Breast epithelium (tissue), 3 donors: Measurements from ENCODE around the gene EPDR1.

ENCODE experiments used
- POLR2A ChIP-seq: fragments of 450-650 bp; IDR thresholded peaks from one replicate; pipeline ENCODE4 v1.6.1; 2016; ENCODE audit warnings: antibody characterized with exemption, mild to moderate bottlenecking, moderate library complexity
- TF ChIP-seq, protein P1 (sequence below), 3 donors: fragments of 450-650 bp; IDR thresholded peaks; one replicate each; pipeline ENCODE4 v1.5.1; 2016 to 2017; ENCODE audit warnings: antibody characterized with exemption in 3 of 3, mild to moderate bottlenecking in 3 of 3, moderate library complexity in 3 of 3

DNA sequence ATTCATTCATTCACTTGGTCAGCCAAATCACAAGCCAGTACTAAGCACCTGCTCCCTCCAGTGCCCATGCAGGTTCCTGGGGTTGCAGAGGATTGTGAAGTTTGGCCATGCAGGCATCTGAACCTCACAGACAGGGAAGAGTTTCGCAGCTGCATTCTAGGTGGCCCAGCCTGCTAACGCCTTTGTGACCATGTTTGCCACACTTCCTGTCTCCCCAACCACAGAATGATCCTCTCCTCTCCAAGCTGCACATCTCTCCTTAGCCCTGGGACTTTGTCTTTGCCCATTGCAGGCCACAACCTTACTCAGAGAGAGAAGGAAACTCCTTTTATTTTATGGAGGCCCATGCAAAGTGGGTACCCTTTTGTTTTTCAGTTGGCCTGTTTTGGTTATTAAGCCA, 31.8 kb downstream of the EPDR1 start:
- TF ChIP-seq, protein P1, sequence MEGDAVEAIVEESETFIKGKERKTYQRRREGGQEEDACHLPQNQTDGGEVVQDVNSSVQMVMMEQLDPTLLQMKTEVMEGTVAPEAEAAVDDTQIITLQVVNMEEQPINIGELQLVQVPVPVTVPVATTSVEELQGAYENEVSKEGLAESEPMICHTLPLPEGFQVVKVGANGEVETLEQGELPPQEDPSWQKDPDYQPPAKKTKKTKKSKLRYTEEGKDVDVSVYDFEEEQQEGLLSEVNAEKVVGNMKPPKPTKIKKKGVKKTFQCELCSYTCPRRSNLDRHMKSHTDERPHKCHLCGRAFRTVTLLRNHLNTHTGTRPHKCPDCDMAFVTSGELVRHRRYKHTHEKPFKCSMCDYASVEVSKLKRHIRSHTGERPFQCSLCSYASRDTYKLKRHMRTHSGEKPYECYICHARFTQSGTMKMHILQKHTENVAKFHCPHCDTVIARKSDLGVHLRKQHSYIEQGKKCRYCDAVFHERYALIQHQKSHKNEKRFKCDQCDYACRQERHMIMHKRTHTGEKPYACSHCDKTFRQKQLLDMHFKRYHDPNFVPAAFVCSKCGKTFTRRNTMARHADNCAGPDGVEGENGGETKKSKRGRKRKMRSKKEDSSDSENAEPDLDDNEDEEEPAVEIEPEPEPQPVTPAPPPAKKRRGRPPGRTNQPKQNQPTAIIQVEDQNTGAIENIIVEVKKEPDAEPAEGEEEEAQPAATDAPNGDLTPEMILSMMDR (IDR thresholded peaks at IDR 0.05): no peak
- TF ChIP-seq POLR2A: no peak
